ENCODE results near the gene DENND5A.
A peak's percentile ranks its signal among the peaks of the same experiment; 100 is the strongest.
"Not testable (repeated sequence)": the region's sequence is repeated elsewhere in the genome, so short reads cannot be mapped to it uniquely, and the experiment has no call there.

The DENND5A gene

DNA sequence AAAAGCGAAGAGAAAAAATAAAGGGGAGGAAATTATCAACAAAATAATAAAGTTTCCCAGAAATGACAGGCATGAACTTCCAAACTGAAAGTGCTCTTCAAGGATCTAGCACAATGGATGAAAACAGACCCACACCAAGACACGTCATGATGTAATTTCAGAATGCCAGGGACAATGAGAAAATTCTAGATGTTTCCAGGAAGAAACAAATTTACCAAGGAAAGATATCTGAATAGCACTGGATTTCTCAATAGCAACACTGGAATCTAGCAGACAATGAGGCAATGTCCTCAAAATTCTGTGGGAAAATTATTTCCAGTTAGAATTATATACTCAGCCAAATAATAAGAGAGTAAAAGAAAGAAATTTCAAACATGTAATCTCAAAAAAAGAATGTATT lies 46.0 kb downstream of the DENND5A start:
- DNase-seq (ENCODE audit: insufficient read length, low spot score) (no peak), FAIRE-seq (no peak)

DNA sequence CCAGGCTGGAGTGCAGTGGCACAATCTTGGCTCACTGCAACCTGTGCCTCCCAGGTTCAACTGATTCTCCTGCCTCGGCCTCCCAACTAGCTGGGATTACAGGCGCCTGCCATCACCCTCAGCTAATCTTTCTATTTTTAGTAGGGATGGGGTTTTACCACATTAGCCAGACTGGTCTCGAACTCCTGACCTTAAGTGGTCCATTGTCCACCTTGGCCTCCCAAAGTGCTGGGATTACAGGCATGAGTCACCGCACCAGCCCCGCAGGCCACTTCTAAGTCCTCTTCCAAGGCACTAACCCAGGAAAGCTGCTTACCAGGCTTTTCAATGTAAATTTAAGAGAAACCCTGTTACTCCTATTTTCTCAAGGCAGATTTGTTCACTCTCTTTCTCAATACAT lies 50.4 kb downstream of the DENND5A start:
- DNase-seq (ENCODE audit: insufficient read length, low spot score) (no peak), FAIRE-seq (no peak)

- no peak for FAIRE-seq
- DNase-seq (ENCODE audit: insufficient read length, low spot score) = no peak
These were observed 53.8 kb downstream of the DENND5A start for GRCh38 chr11:9211322-9211721.

- FAIRE-seq (peak; percentile 68), DNase-seq (ENCODE audit: insufficient read length, low spot score) (no peak)
These were observed 54.2 kb downstream of the DENND5A start for GRCh38 chr11:9210922-9211320.

GRCh38 chr11:9210224-9210921 lies 54.8 kb downstream of the DENND5A start:
- DNase-seq (ENCODE audit: insufficient read length, low spot score) (no peak), FAIRE-seq (no peak)

DNA sequence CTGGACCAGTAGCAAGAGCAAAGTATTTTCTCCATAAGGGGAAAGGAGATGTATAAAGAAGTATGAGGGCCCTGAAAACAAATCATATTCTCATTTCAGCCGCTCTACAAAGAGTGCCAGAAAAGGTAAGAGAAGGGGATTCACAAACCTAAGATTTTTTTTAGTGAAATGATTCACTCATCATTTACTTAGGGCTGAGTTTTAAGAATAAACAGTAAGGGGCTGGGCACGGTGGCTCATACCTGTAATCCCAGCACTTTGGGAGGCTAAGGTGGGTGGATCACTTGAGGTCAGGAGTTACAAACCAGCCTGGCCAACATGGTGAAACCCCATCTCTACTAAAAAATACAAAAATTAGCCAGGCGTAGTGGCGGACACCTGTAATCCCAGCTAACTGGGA lies 55.5 kb downstream of the DENND5A start:
- FAIRE-seq = not testable (repeated sequence)

DNA sequence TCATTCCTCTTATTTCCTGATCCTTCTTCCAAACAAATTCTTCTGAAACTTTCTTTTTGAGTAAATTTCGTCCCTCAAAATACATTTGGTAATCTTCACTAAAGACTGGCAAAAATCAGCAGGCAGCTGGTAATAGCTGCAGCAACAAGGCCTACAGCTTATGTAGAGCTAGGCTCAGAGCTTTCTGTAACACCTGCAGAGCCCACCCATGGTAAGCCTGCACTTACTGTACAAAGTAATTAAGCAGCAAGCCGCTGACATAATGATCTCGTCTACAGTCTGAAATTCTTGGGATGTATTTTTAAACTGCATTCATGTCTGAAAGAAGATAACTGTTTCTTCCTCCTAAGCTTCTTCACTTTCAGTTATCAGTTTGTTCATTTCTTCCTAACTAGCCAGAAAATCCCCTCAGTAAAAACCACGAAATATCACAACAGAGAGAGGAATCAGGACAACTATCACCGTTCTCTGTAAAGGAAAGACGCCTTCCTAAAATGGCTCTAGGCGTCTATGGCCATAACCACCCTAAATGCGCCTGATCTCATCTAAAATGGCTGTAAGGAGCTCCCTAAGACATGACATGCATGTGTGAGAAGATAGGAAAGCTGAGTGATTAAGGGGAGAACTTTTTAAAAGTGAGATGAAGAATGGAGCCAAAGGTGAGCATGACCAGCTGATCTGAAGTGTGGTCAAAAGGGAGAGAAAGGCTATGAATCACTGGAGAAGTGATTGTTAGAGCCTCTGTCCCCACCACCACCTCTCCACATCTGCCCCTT lies 56.2 kb downstream of the DENND5A start:
- FAIRE-seq (peak; percentile 78), DNase-seq (ENCODE audit: insufficient read length, low spot score) (no peak)

More for the DNA sequence above, 55.5 kb downstream of the DENND5A start:
- DNase-seq (ENCODE audit: insufficient read length, low spot score) = not testable (repeated sequence)

DNA sequence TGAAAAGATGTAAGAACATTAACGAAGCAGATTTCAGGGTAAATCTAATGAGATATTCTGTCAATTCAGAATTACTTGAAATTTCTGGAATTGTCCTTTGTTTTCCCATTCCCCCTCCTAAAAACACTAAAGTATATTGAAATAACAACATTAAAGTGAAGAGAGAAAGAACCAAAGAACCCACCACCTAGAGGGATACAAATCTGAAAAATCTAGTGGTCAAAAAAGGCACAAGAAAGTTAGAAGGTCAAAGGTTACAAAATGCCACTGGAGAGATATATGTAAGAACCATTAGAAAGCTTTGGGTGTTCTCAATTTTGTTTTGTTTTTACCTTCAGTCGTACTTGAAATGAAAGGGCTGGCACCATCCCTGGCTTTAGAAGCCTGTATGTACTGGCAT lies 57.9 kb downstream of the DENND5A start:
- FAIRE-seq = no peak
- no peak for DNase-seq (ENCODE audit: insufficient read length, low spot score)

DNA sequence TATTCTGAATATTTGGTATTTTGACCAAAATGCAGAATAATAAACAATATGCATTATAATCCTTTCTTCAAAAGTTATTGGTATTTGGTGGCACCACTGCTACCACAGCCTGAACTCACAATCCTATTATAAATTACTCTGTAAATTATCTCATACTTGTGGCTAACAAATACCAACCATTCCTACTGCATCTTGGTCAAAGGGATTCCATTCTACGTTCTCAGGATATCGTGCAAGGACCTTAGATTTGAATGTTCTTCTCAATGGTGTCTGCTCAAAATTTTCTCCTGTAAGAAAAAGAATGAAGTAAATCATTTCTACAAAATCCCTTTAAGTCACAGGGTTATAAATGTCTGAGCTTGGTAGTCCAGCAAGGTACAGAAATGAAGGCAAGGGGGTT lies 58.7 kb downstream of the DENND5A start:
- FAIRE-seq = no peak
- no peak for DNase-seq (ENCODE audit: insufficient read length, low spot score)

DNA sequence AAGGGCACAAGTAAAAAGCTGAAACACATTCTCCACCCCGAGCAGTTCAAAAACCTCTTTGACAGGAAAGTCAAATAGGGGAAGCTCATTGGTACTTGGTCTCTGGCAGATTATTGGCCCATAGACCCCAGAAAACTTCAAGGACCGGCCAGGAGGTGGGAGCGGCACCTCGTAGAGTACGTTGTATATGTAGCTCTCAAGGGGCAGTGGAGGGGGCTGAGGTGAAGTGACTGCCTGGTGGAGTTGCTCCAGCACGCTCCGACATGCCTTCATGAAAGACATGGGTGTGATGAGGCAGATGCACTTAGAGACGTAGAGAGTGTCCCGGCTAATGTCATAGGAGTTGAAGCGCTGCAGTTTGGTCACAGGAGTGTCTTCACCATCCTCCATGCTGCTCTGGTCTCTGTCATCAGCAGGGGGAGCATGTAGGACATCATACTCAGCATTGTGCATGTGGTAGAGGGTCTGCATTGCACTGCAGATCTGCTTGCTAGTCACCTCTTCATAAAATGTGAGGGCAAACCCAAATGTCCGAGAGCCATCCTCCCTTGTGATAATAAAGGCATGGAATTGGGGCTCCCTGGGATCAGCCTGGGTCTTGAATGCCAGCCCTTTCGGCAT lies 61.3 kb downstream of the DENND5A start:
- DNase-seq (ENCODE audit: insufficient read length, low spot score) = no peak
- FAIRE-seq = peak; percentile 51

DNA sequence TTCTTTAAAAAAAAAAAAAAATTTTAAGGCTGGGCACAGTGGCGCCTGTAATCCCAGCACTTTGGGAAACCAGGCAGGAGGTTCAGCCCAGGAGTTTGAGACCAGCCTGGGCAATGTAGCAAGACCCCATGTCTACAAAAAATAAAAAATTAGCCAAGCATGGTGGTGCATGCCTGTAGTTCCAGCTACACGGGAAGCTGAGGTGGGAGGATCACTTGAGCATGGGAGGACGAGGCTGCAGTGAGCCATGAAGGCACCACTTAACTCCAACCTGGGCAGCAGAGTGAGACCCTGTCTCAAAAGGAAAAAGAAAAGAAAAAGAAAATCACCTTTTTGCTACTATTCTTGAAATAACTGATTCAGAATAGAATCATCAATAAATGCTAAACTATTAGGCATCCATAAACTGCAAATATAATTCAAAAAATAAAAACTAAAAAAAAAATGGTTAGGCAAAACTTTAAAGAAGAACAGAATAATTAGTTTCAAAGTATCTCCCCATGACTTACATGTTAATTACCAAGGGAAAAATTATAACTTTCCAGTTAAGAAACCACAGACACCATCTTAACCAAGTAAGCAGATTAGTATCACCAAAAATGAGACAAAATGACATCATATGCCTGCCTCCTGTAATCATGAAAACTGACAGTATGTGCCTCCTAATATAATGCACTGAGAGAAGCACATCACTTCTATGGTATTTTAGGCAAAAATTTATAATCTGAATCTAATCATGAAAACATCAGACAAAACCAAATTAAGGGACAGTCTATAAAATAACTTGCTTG lies 63.6 kb downstream of the DENND5A start:
- no peak for DNase-seq (ENCODE audit: insufficient read length, low spot score)
- FAIRE-seq = no peak

DNA sequence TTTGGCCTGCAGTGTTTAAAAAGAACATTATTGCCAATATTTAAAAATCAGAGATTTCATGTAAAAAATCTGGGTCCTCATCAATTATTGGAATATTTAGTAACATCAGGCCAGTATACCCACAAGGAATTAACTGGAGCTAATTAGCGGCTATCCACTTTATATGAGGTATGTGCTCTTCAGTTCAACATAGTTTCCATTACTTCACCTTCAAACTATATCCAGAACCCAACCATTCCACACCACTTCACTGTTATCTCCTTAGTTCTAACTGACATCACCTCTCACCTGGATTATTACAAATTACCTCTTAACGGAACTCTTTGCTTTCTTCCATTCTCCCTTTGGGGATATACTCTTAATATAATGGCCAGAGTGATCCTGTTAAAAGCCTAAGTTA lies 64.7 kb downstream of the DENND5A start:
- DNase-seq (ENCODE audit: insufficient read length, low spot score) (no peak), FAIRE-seq (no peak)

- DNase-seq (ENCODE audit: insufficient read length, low spot score) (no peak), FAIRE-seq (no peak)
These were observed 71.8 kb downstream of the DENND5A start for GRCh38 chr11:9193316-9193715.

DNA sequence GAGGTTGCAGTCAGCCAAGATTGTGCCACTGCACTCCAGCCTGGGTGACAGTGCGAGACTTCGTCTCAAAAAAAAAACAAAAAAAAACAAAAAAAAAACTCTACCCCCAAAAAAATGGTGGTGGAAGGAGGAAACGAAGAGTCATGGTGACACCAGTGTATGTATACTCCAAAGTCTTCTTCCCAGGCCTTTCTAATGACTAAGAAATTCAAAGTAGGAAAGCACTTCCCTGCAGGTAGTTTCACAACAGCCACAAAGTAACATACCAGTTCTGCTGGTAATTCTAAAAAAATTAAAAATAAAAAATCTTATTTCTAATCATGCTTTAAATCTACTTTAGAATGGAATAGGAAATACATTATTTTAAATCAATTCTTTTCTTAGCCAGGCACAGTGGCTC lies 72.6 kb downstream of the DENND5A start:
- DNase-seq (ENCODE audit: insufficient read length, low spot score) (no peak), FAIRE-seq (no peak)

GRCh38 chr11:9190326-9191016 lies 74.7 kb downstream of the DENND5A start:
- DNase-seq (ENCODE audit: insufficient read length, low spot score); FAIRE-seq: not testable (repeated sequence)

GRCh38 chr11:9188860-9189259 lies 76.3 kb downstream of the DENND5A start:
- not testable (repeated sequence) for DNase-seq (ENCODE audit: insufficient read length, low spot score); FAIRE-seq

GRCh38 chr11:9187616-9188015 lies 77.5 kb downstream of the DENND5A start:
- FAIRE-seq = no peak
- no peak for DNase-seq (ENCODE audit: insufficient read length, low spot score)

DNA sequence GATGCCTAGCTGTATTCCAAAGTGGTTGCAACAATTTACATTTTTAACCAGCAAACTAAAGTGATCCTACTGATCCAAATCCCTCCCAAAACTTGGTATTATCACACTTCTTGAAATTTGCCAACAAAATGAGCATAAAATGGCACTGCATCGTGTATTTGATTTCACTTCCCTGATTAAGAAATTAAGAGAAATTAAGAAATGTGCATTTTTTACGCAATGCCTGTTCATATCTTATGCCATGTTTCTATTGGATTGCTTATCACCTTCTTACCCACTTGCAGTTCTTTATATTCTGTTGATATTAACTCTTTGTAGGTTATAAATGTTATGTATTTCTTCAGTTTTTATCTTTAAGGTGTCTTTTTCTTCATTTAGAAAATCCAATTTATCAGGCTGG lies 80.6 kb downstream of the DENND5A start:
- no peak for DNase-seq (ENCODE audit: insufficient read length, low spot score)
- no peak for FAIRE-seq

DNA sequence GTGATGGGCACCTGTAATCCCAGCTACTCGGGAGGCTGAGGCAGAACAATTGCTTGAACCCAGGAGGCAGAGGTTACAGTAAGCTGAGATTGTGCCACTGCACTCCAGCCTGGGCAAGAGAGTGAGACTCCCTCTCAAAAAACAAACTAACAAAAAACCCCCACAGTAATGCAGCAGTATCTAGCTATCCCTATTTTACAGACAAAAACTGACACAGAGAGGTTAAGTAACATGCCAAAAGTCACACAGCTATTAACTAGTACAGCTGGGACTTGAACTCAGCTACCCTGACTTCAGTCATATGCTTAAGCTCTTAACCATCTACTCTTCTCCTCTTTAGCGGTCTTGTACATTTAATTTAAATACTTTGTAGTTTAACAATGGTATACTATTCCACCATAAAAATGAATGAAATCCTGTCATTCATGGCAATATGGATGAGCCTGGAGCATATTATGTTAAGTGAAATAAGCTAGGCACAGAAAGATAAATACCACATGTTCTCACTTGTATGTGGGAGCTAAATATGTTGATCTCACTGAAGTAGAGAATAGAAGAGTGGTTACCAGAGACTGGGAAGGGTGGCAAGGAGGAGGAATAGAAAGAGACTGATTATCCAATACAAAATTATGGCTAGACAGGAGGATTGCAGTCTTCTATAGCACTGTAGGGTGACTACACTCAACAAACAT lies 82.8 kb downstream of the DENND5A start:
- FAIRE-seq (no peak), DNase-seq (ENCODE audit: insufficient read length, low spot score) (no peak)

DNA sequence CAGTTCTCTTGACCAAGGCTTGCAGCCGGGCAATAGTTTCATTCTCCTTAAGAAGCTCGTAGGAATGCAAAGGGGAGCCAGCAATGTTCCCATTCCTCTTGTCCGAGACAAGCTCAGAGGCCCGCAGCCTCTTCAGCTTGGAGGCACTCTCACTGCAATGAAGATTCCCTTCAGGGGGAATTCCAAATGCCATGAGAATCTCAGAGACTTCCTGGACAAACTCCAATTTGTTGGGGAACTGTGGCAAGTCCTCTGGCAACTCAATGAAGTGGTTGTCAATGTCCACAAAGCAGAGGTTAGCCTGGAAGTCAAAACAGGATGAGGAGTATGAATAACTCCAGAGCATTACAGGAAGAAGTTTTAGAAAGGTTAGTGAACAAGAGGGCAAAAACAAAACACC lies 84.4 kb downstream of the DENND5A start:
- no peak for FAIRE-seq

More for the DNA sequence above, 84.4 kb downstream of the DENND5A start:
- no peak for DNase-seq (ENCODE audit: insufficient read length, low spot score)

Data from GM19239 (cell line).